HL-60/S4 treated with phorbol 12-myristate 13-acetate at 8.2 ng/mL for 4 days and 3 days (cell line): ENCODE results near the gene GSTM4.

Source experiments
- in situ Hi-C: fragments of 300-500 bp; cut with MboI; formaldehyde crosslinking; loops from 2 replicates; pipeline ENCODE4 v1.15.0; 2022; ENCODE audit warnings: low sequenced_read_pairs

The GSTM4 gene

GRCh38 chr1:109636201-109636952, 19.5 kb upstream of the GSTM4 start:
- in situ Hi-C loops = loop anchor here (10.0 kb wide), 1 partner anchor 92 kb away; the partner anchor contains the start of gene GNAI3

GRCh38 chr1:109637446-109637845, 18.5 kb upstream of the GSTM4 start:
- in situ Hi-C loops = loop anchor here (10.0 kb wide), 1 partner anchor 93 kb away; the partner anchor contains the start of gene GNAI3

- in situ Hi-C loops = loop anchor here (10.0 kb wide), 1 partner anchor 94 kb away; the partner anchor contains the start of gene GNAI3
Measured at GRCh38 chr1:109639063-109639840, 16.6 kb upstream of the GSTM4 start.

- in situ Hi-C loops = loop anchor here (5.0 to 10.0 kb wide), 2 partner anchors 95 to 132 kb away; partner anchors contain the start of gene GNAI3
Measured at GRCh38 chr1:109639841-109640184, 16.1 kb upstream of the GSTM4 start.

- in situ Hi-C loops = loop anchor here (5.0 kb wide), 1 partner anchor 132 kb away; no protein-coding TSS in a partner anchor
Measured at GRCh38 chr1:109640285-109640865, 15.5 kb upstream of the GSTM4 start.

GRCh38 chr1:109641078-109641740, 14.7 kb upstream of the GSTM4 start:
- in situ Hi-C loops = loop anchor here (5.0 kb wide), 1 partner anchor 131 kb away; no protein-coding TSS in a partner anchor

GRCh38 chr1:109641861-109642260, 14.0 kb upstream of the GSTM4 start:
- in situ Hi-C loops = loop anchor here (5.0 kb wide), 1 partner anchor 130 kb away; no protein-coding TSS in a partner anchor

GRCh38 chr1:109642626-109643025, 13.3 kb upstream of the GSTM4 start:
- in situ Hi-C loops = loop anchor here (5.0 kb wide), 1 partner anchor 130 kb away; no protein-coding TSS in a partner anchor

- in situ Hi-C loops = loop anchor here (5.0 kb wide), 1 partner anchor 129 kb away; no protein-coding TSS in a partner anchor
Measured at GRCh38 chr1:109643385-109644230, 12.3 kb upstream of the GSTM4 start.

- in situ Hi-C loops = loop anchor here (5.0 kb wide), 1 partner anchor 128 kb away; no protein-coding TSS in a partner anchor
Measured at GRCh38 chr1:109644670-109645069, 11.2 kb upstream of the GSTM4 start.

- in situ Hi-C loops = no loop called here
Measured at GRCh38 chr1:109649491-109649914, 6.4 kb upstream of the GSTM4 start.

GRCh38 chr1:109650609-109651008, 5.3 kb upstream of the GSTM4 start:
- in situ Hi-C loops = loop anchor here (25.0 kb wide), 1 partner anchor 337 kb away; the partner anchor contains the start of gene AHCYL1

- in situ Hi-C loops = loop anchor here (25.0 kb wide), 1 partner anchor 335 kb away; the partner anchor contains the start of gene AHCYL1
Measured at GRCh38 chr1:109652402-109652801, 3.5 kb upstream of the GSTM4 start.

GRCh38 chr1:109653306-109653705, 2.6 kb upstream of the GSTM4 start:
- in situ Hi-C loops = loop anchor here (25.0 kb wide), 1 partner anchor 334 kb away; the partner anchor contains the start of gene AHCYL1

GRCh38 chr1:109654519-109654918, 1.4 kb upstream of the GSTM4 start:
- in situ Hi-C loops = loop anchor here (25.0 kb wide), 1 partner anchor 333 kb away; the partner anchor contains the start of gene AHCYL1

GRCh38 chr1:109657395-109657794, 1.5 kb downstream of the GSTM4 start:
- in situ Hi-C loops = loop anchor here (25.0 kb wide), 1 partner anchor 330 kb away; the partner anchor contains the start of gene AHCYL1

- in situ Hi-C loops = loop anchor here (25.0 kb wide), 1 partner anchor 329 kb away; the partner anchor contains the start of gene AHCYL1
Measured at GRCh38 chr1:109657970-109658369, 2.1 kb downstream of the GSTM4 start.

- in situ Hi-C loops = loop anchor here (25.0 kb wide), 1 partner anchor 329 kb away; the partner anchor contains the start of gene AHCYL1
Measured at GRCh38 chr1:109658533-109659042, 2.7 kb downstream of the GSTM4 start.

- in situ Hi-C loops = loop anchor here (25.0 kb wide), 1 partner anchor 328 kb away; the partner anchor contains the start of gene AHCYL1
Measured at GRCh38 chr1:109659145-109659544, 3.2 kb downstream of the GSTM4 start.
